Fibroblast of peridontal ligament (primary cell): ENCODE results near the gene KIF12.
"Not testable (repeated sequence)": the region's sequence is repeated elsewhere in the genome, so short reads cannot be mapped to it uniquely, and the experiment has no call there.

Experiments used
- DNase-seq: peaks from one replicate; pipeline ENCODE4 v3.0.0-alpha.2; 2010; ENCODE audit errors: extremely low read depth

KIF12 gene

DNA sequence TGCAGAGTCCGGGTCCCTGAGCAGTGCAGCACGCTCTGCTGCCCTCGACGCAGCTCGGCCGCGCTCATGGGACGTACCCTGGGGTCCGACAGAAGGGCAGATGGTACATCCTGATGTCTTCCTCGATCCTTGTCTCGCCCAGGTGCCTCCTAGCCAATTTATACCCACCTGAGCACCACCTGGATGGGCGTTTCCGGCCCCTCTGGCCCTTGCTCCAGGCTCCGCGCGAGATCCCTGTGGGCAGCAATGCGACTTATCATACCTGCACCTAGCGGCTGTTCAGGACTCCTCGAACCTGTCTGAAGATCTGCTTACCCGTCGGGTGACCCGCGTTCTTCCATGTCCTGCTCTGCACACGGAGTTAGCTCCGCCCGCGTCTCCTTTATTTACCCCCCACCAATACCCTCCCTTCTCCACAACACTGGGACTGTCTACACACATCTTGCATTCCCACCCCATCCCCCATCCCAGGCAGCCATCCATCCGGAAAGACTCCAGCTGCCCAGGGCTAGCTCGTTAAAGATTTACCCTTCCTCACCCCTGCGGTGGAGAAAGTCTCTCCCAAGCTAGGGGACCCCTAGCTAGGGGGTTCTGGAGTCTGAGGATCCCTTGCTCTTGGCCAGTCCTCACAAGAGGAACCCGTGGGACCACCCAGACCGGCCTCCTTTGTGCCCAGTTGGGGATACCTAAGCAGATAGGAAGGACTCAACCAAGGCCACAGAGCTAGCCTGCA is at the start of gene KIF12:
KIF12 (minus strand) TSS at position 357 of the 733 bp plus-strand sequence; CDS start at position 341, 16 bp downstream.
- DNase-seq = no peak

- DNase-seq = no peak
Observed at GRCh38 chr9:114146735-114147134, 47.6 kb upstream of the KIF12 start.

DNA sequence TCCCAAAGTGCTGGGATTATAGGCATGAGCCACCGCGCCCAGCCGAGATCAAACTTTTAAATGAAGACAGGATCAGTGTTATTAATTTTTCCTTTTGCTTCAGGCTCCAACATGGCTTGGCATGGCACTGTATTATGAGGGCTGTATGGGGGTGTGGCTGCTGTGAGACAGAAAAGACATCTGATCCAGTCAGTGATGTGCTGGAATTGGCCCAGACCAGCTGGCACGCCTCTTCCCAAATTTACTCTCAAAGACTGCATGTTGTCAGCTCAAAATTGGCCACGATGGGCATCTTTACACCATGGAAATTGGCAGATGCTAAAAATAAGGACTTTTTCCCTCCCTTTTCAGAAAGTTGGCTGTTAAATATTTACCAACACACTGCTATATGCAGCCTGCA is 44.1 kb upstream of the KIF12 start:
- no peak for DNase-seq

GRCh38 chr9:114141553-114142402 is 42.7 kb upstream of the KIF12 start:
- DNase-seq = peak; percentile 35

DNA sequence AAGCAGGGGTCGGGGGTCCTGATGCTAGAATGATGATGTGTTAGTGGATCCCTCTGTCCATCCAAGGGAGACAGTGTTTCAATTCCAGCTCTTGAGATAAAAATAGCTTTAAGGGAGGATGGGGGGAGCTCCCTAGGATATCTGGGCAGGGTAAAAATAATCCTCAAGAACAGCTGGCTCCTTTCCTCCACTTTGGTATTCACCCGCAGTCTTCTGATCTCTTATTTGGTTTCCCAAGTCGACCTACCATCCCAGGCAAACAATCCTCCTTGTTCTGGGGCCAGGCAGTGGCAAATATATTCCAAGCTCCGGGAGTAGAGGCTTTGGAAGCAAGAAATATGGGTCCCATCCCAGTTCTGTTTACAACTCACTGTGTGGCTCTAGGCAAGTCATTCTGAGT is 41.8 kb upstream of the KIF12 start:
- DNase-seq = no peak

GRCh38 chr9:114140401-114140800 is 41.3 kb upstream of the KIF12 start:
- no peak for DNase-seq

DNA sequence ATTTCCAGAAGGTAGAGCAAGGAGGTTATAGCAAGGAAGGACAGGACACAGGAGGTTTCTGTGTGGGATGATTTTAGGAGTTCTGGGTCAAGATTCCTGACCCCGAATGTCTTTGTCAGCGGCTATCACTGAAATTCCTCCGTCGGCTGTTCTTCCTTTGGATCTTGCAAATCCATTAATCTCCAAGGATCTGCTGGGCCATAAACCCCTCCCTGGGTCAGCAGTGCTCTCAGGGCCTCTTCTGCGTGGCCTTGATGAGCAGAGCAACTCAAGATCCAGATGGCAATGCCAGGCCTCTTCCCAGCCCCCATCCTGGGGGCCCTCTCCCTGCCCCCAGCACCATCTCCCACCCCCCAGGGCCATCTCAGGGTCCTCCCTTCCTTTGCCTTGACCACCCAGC is 40.0 kb upstream of the KIF12 start:
- DNase-seq = no peak

GRCh38 chr9:114138552-114138971 is 39.5 kb upstream of the KIF12 start:
- peak; percentile 38 for DNase-seq

GRCh38 chr9:114137831-114138230 is 38.7 kb upstream of the KIF12 start:
- no peak for DNase-seq

- DNase-seq = no peak
Observed at GRCh38 chr9:114134827-114135396, 35.8 kb upstream of the KIF12 start.

- no peak for DNase-seq
Observed at GRCh38 chr9:114132550-114132918, 33.4 kb upstream of the KIF12 start.

GRCh38 chr9:114131808-114132549 is 32.9 kb upstream of the KIF12 start:
- DNase-seq = no peak

DNA sequence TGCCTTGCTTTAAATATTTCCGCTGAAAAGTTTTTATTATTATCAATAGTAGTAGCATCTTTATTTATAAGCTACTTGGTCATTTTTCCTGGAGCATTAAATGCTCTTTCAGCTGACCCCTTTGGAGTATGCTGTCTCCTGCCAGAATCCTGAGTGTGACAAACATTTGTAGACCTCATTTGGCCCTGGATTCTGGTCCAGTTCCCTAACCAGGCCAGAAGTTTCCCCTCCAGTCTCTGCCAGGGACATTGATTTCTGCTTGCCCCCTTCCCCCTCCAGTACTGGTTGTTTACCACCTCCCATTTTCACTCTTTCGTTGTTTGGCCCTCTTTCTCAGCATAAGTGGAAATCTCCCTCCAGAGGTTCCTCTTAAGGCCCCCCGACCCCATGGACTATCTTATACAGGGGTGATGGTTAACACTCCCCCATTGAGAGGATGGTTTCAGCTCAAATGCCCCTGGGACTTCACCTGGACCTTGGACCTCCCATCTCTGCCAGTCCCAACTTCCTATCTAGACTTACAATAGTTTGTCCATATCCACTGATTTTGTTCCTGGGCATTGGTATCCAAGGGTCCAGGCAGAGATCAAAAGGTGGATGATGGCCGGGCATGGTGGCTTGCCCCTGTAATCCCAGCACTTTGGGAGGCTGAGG is 31.7 kb upstream of the KIF12 start:
- DNase-seq = no peak

DNA sequence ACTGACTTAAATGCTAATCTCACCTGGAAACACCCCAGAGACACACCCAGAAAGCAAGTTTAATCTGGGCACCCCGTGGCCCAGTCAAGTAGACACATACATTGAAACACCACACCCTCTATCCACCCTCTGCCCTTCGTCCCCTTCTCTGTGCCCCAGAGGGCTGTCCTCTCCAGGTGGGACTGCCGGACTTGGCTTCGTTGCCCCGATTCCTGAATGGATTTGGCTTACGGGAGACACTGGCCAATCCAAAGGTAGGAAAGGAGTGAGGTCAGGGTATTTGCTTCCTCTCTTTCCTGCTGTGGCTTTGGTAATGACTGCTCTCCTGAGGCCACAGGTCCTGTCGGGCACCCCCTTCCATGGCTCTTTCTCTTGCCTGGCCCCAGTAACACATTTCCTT is 31.0 kb upstream of the KIF12 start:
- no peak for DNase-seq

- not testable (repeated sequence) for DNase-seq
Observed at GRCh38 chr9:114128759-114129158, 29.7 kb upstream of the KIF12 start.

DNA sequence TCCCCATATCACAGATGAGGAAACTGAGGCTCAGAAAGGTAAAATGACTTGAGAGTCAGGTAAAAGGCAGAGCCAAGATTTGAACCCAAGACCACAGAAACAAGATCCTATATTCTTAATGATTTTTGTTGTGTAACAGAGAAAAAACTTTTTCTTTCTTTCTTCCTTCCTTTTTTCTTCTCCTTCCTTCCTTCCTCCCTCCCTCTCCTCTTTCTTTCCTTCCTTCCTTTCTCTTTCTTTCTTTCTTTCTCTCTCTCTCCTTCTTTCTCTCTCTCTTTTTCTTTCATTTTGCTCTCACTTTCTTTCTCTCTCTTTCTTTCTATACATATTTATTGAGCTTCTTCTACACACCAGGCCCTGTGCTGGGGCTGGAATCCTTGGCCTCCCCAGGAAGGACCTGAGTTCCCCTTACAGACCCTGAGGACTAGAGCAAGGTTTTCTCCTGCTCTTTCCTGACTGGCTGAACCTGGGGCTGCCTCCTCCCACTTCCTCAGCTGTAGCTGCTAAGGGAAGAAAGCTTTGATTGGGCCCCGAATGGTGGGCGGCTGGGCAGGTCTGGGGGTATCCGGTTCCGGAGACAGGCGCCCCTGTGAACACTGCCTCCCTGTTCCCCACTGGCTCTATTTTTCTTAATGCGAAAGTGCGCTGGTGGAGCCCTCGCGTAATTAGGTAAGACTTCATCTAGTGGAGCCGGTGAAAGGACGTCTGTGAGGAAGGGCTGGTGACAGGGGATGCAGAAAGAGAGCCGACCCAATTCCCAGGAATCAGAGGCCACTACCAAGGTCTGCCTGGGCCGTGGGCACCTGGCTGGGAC is 27.4 kb upstream of the KIF12 start:
- DNase-seq = no peak

DNA sequence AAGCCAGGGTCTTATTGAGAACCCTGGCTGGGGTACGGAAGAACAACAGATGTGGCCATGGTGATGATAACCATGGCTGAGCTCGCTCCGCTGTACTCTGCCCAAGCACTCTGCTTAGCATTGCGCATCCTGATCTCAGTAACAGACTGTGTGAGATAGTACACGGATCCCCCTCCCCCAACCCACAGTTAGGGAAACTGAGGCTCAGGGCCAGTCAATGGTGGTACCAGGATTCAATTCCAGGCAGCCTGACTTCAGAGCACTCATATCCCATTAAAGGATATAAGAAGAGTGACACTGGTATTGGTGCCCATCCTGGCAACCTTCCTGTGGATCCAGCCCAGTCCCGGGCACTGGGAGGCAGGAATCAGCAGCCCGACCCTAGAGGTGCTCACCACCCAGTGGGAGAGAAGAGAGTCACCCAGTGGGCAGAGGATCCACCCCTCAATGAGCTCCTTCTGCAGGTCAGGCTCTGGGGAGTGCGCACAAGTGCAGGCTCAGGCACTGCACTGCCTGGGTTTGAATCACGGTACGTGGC is 26.5 kb upstream of the KIF12 start:
- no peak for DNase-seq

GRCh38 chr9:114124666-114125475 is 25.8 kb upstream of the KIF12 start:
- no peak for DNase-seq

- DNase-seq = no peak
Observed at GRCh38 chr9:114124138-114124537, 25.0 kb upstream of the KIF12 start.
